MM.1S (cell line): Measurements from ENCODE around the gene TJP2.

Experiments
- CTCF ChIP-seq: fragments of 300-600 bp; sonication (generic); IDR thresholded peaks from 2 replicates; pipeline ENCODE4 v1.5.1; 2016; ENCODE audit warnings: antibody characterized with exemption, low read length, mixed read lengths
- EZH2 ChIP-seq: fragments of 300-600 bp; sonication (generic); optimal IDR thresholded peaks from 2 replicates; pipeline ENCODE3; 2017; ENCODE audit warnings: low read depth, mild to moderate bottlenecking, antibody characterized with exemption, low read length, mixed read lengths
- EZH2phosphoT487 ChIP-seq: fragments of 300-600 bp; sonication (generic); IDR thresholded peaks from 2 replicates; pipeline ENCODE4 v1.6.1; 2018; ENCODE audit warnings: antibody characterized with exemption, low read length

- TF ChIP-seq CTCF (no peak), EZH2 (no peak), EZH2phosphoT487 (no peak)
These were observed 16.7 kb downstream of the TJP2 start for GRCh38 chr9:69190863-69191181.
